Astrocyte (in vitro differentiated cells and primary cell): ENCODE results near the gene PPM1H. TPM values are rescaled to one million over a fixed set of nuclear protein-coding genes. Genes with fewer than 3 reads are reported as not detected.
A peak's percentile ranks its signal among the peaks of the same experiment; 100 is the strongest.

Experiments used
- DNase-seq: peaks from one replicate; pipeline ENCODE4 v3.0.0-alpha.2; 2010; ENCODE audit warnings: low read depth
- FAIRE-seq: peaks from 2 replicates; lab custom pipeline; 2011; peaks lifted over from hg19 to GRCh38; lab: Jason Lieb, UNC
- H2AFZ ChIP-seq: 2 replicates; pipeline ENCODE4 v1.6.0; 2012; ENCODE audit warnings: low read depth, low read length, inconsistent platforms
- H3K27ac ChIP-seq: 2 replicates; pipeline ENCODE4 v1.5.1; 2011; ENCODE audit warnings: low read depth, low read length, inconsistent platforms
- H3K27me3 ChIP-seq: 2 replicates; pipeline ENCODE4 v1.6.0; 2011; ENCODE audit warnings: low read length, inconsistent platforms; ENCODE audit not compliant: insufficient read depth
- H3K36me3 ChIP-seq: 2 replicates; pipeline ENCODE4 v1.5.1; 2011; ENCODE audit warnings: low read length, inconsistent platforms; ENCODE audit not compliant: insufficient read depth
- H3K4me1 ChIP-seq: 2 replicates; pipeline ENCODE4 v1.5.1; 2011; ENCODE audit warnings: low read length, inconsistent platforms; ENCODE audit not compliant: insufficient read depth
- H3K4me2 ChIP-seq: 2 replicates; pipeline ENCODE4 v1.6.0; 2012; ENCODE audit warnings: low read length, inconsistent platforms
- H3K4me3 ChIP-seq: 2 replicates; pipeline ENCODE4 v1.5.1; 2011; ENCODE audit warnings: low read depth, mild to moderate bottlenecking, low read length, inconsistent platforms; ENCODE audit not compliant: insufficient read depth
- H3K79me2 ChIP-seq: 2 replicates; pipeline ENCODE4 v1.6.0; 2012; ENCODE audit warnings: mild to moderate bottlenecking, low read length, inconsistent platforms; ENCODE audit not compliant: insufficient read depth
- H3K9ac ChIP-seq: 2 replicates; pipeline ENCODE4 v1.6.0; 2012; ENCODE audit warnings: mild to moderate bottlenecking, low read length, inconsistent platforms
- H3K9me3 ChIP-seq: 2 replicates; pipeline ENCODE4 v1.5.1; 2012; ENCODE audit warnings: low read depth, mild to moderate bottlenecking, low read length, inconsistent platforms; ENCODE audit not compliant: insufficient read depth
- H4K20me1 ChIP-seq: 2 replicates; pipeline ENCODE4 v1.6.0; 2012; ENCODE audit warnings: low read length, inconsistent platforms; ENCODE audit not compliant: insufficient read depth
- H3K27ac Mint-ChIP-seq: one replicate; pipeline ENCODE4 v1.8.0; 2021; ENCODE audit warnings: mild to moderate bottlenecking, mixed read lengths; ENCODE audit not compliant: unreplicated experiment
- H3K27me3 Mint-ChIP-seq: one replicate; pipeline ENCODE4 v1.8.0; 2021; ENCODE audit warnings: low read depth, mixed read lengths; ENCODE audit not compliant: unreplicated experiment
- H3K36me3 Mint-ChIP-seq: one replicate; pipeline ENCODE4 v1.8.0; 2021; ENCODE audit warnings: low read depth, mixed read lengths; ENCODE audit not compliant: unreplicated experiment
- H3K4me1 Mint-ChIP-seq: one replicate; pipeline ENCODE4 v1.8.0; 2021; ENCODE audit warnings: low read depth, mixed read lengths; ENCODE audit not compliant: unreplicated experiment
- H3K4me3 Mint-ChIP-seq: one replicate; pipeline ENCODE4 v1.8.0; 2021; ENCODE audit warnings: mild to moderate bottlenecking, moderate library complexity, mixed read lengths; ENCODE audit not compliant: unreplicated experiment
- H3K9me3 Mint-ChIP-seq: one replicate; pipeline ENCODE4 v1.8.0; 2021; ENCODE audit warnings: mild to moderate bottlenecking, mixed read lengths; ENCODE audit not compliant: unreplicated experiment
- CTCF ChIP-seq: IDR thresholded peaks from 2 replicates; pipeline ENCODE4 v1.5.1; 2011; ENCODE audit warnings: low read depth, mild to moderate bottlenecking, inconsistent platforms, low read length, moderate library complexity; ENCODE audit not compliant: insufficient read depth
- EZH2 ChIP-seq: IDR thresholded peaks from 2 replicates; pipeline ENCODE4 v1.6.1; 2012; ENCODE audit warnings: mild to moderate bottlenecking, low read length, inconsistent platforms; ENCODE audit not compliant: insufficient read depth
- total RNA-seq: library from RNA; stranded (reverse); gene quantifications from 2 replicates; pipeline ENCODE4 v1.2.1, GENCODE V29; 2021

PPM1H gene
- total RNA-seq, 1 donor from 2014 or later, result 7.8 TPM

- peak overlapping the region; percentile 13 for H3K27ac Mint-ChIP-seq
- H3K36me3 Mint-ChIP-seq, result no peaks in the 10 kb centered on the region
- Histone ChIP-seq H4K20me1 (no peaks in the 10 kb centered on the region), H3K27ac (no peak overlapping the region), H3K4me2 (no peak overlapping the region), H3K27me3 (no peaks in the 10 kb centered on the region), H3K36me3 (no peaks in the 10 kb centered on the region), H3K9ac (no peak overlapping the region), H3K4me3 (no peak overlapping the region), H3K79me2 (no peaks in the 10 kb centered on the region), H3K9me3 (no peaks in the 10 kb centered on the region), H3K4me1 (peaks cover 3% of the 10 kb centered on the region), H2AFZ (no peak overlapping the region)
- DNase-seq (no peak), FAIRE-seq (no peak)
- no peaks in the 10 kb centered on the region for H3K27me3 Mint-ChIP-seq
- peaks cover 32% of the 10 kb centered on the region for H3K4me1 Mint-ChIP-seq
- H3K4me3 Mint-ChIP-seq, result no peak overlapping the region
- H3K9me3 Mint-ChIP-seq, result no peaks in the 10 kb centered on the region
- no peak for TF ChIP-seq EZH2
- no peak for TF ChIP-seq CTCF
These were observed 94.9 kb downstream of the PPM1H start for GRCh38 chr12:62839869-62840660.

GRCh38 chr12:62834971-62835547 lies 99.9 kb downstream of the PPM1H start:
- H3K4me2 ChIP-seq, result peak overlapping the region; percentile 71
- no peaks in the 10 kb centered on the region for H3K27me3 ChIP-seq
- no peak for FAIRE-seq
- H3K36me3 Mint-ChIP-seq, result no peaks in the 10 kb centered on the region
- peak overlapping the region; percentile 30 for H3K4me3 ChIP-seq
- H3K79me2 ChIP-seq, result no peaks in the 10 kb centered on the region
- H3K4me3 Mint-ChIP-seq, result no peak overlapping the region
- peaks cover 8% of the 10 kb centered on the region for H3K4me1 Mint-ChIP-seq
- no peak overlapping the region for H3K27ac Mint-ChIP-seq
- no peak overlapping the region for H3K27ac ChIP-seq
- H3K36me3 ChIP-seq, result no peaks in the 10 kb centered on the region
- H3K9me3 ChIP-seq, result no peaks in the 10 kb centered on the region
- no peaks in the 10 kb centered on the region for H3K27me3 Mint-ChIP-seq
- no peak overlapping the region for H3K9ac ChIP-seq
- TF ChIP-seq CTCF, result no peak
- H4K20me1 ChIP-seq, result no peaks in the 10 kb centered on the region
- peaks cover 10% of the 10 kb centered on the region for H3K4me1 ChIP-seq
- peak overlapping the region; percentile 1 for H2AFZ ChIP-seq
- peak; percentile 61 for DNase-seq
- no peaks in the 10 kb centered on the region for H3K9me3 Mint-ChIP-seq

DNA sequence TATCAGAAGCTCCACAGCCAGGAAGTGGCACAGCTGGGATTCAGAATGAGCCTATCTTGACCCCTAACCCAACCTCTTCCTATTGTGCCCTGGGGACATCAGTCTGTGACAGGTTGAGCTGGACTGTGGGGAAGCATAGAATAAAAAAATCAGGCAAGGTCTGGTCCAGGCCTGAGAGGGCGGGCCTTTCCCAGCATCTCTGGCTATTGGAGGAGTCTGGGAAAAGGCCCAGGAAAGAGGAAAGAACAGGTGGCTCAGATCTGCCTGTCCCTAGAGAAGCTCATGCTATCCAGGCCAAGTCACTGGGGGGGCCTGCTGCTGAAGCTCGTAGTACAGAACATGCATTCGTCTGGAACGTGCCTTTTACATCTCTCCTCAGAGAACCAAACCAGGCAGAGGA lies 100.5 kb downstream of the PPM1H start:
- no peak for FAIRE-seq
- peak overlapping the region; percentile 71 for H3K4me2 ChIP-seq

More for the DNA sequence above, 100.5 kb downstream of the PPM1H start:
- H3K9me3 ChIP-seq, result no peaks in the 10 kb centered on the region
- H2AFZ ChIP-seq, result peak overlapping the region; percentile 1
- no peaks in the 10 kb centered on the region for H3K27me3 Mint-ChIP-seq
- peaks cover 10% of the 10 kb centered on the region for H3K4me1 ChIP-seq
- DNase-seq, result no peak
- no peaks in the 10 kb centered on the region for H3K27me3 ChIP-seq
- no peaks in the 10 kb centered on the region for H4K20me1 ChIP-seq
- H3K4me1 Mint-ChIP-seq, result peaks cover 5% of the 10 kb centered on the region
- H3K4me3 ChIP-seq, result peak overlapping the region; percentile 30
- no peak overlapping the region for H3K27ac ChIP-seq
- no peak overlapping the region for H3K4me3 Mint-ChIP-seq
- H3K36me3 ChIP-seq, result no peaks in the 10 kb centered on the region
- no peak overlapping the region for H3K9ac ChIP-seq
- H3K9me3 Mint-ChIP-seq, result no peaks in the 10 kb centered on the region
- H3K79me2 ChIP-seq, result no peaks in the 10 kb centered on the region
- H3K36me3 Mint-ChIP-seq, result no peaks in the 10 kb centered on the region
- TF ChIP-seq EZH2, result no peak
- no peak for TF ChIP-seq CTCF
- H3K27ac Mint-ChIP-seq, result no peak overlapping the region
